Measurements from ENCODE around the gene TAF8. TPM values are rescaled to one million over a fixed set of nuclear protein-coding genes. Genes with fewer than 3 reads are reported as not detected.
A peak's percentile ranks its signal among the peaks of the same experiment; 100 is the strongest.

Gene TAF8
- total RNA-seq, 1 donor from 2014 or later, result 12.6 TPM

DNA sequence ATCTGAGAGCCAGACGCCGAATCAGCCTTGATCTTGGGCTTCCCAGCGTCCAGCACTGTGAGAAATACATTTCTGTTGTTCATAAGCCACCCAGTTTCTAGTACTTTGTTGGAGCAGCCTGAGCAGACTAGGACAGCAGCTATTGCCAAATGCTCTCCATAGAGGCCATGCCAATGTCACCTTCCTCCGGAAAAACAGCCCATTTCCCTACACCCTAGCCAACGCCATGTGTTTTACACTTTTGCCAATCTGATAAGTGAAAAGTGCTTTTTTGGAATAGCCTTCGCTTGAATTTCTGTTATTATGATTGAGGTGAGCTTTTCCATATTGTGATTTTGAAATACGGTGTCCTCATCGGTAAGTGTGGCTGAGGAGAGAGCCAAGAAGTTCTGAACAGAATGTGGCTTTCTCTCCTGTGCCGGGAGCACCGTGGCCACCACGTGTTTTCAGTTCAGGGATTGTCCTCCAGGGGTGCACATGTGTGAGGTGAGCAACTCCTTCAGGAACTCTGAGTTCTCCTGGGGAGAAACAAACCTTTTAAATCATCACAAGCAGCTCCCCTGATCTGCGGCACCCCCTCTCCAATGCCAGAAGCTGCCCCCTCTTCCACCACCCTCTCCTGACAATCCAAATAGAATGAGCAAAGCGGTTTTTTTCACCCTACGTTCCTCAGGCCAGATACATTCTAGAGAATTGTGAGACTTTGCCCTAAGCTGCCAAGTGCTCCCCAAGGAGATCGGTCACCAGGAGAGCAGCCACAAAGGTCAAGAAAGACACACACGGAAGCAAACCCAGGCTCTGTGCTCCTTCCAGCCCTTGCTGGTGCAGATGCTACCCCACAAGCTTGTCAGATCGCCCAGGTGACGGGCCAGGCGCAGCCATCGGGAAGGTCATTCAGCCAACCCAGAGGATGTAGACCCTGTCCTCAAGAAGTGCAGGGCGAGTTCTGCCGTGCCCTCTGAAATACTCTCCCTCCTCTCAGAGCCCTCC lies 36.0 kb downstream of the TAF8 start:
- no peak for DNase-seq (ENCODE audit: low read depth)
- Histone ChIP-seq H3K4me3 (ENCODE audit: low read depth, low read length) (no peak overlapping the region), H3K27me3 (ENCODE audit: control insufficient read depth, insufficient read depth, low read length) (no peaks in the 10 kb centered on the region), H3K36me3 (ENCODE audit: control insufficient read depth, insufficient read depth, low read length) (peaks cover 1% of the 10 kb centered on the region)
- TF ChIP-seq, protein P1, sequence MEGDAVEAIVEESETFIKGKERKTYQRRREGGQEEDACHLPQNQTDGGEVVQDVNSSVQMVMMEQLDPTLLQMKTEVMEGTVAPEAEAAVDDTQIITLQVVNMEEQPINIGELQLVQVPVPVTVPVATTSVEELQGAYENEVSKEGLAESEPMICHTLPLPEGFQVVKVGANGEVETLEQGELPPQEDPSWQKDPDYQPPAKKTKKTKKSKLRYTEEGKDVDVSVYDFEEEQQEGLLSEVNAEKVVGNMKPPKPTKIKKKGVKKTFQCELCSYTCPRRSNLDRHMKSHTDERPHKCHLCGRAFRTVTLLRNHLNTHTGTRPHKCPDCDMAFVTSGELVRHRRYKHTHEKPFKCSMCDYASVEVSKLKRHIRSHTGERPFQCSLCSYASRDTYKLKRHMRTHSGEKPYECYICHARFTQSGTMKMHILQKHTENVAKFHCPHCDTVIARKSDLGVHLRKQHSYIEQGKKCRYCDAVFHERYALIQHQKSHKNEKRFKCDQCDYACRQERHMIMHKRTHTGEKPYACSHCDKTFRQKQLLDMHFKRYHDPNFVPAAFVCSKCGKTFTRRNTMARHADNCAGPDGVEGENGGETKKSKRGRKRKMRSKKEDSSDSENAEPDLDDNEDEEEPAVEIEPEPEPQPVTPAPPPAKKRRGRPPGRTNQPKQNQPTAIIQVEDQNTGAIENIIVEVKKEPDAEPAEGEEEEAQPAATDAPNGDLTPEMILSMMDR (IDR thresholded peaks at IDR 0.05; ENCODE audit: insufficient read depth, low read length, poor library complexity, severe bottlenecking), result peak; percentile 1

DNA sequence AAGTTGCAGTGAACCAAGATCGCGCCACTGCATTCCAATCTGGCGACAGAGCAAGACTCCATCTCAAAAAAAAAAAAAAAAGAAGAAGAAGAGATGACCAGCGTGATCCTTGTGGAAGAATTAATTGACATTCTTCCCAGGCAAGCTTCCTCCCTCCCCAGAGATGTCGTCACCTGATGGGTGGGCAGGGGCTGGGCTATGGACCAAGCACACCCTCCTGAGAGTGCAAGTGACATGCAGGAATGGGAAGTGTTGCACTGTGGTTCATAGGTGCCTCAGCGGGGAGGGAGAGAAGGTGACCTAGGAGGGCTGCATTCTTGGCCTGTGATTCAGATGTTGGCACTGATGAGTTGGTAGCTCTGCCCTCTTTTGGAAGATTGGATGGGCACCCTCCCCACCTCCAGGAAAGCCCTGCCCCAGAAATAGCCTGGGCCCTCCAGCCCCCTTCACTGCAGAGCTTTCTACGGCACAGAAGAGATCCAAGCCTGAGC lies 37.8 kb downstream of the TAF8 start:
- TF ChIP-seq, protein P1 (IDR thresholded peaks at IDR 0.05; ENCODE audit: insufficient read depth, low read length, poor library complexity, severe bottlenecking), result no peak
- H3K36me3 ChIP-seq (ENCODE audit: control insufficient read depth, insufficient read depth, low read length), result no peaks in the 10 kb centered on the region
- no peak overlapping the region for H3K4me3 ChIP-seq (ENCODE audit: low read depth, low read length)
- H3K27me3 ChIP-seq (ENCODE audit: control insufficient read depth, insufficient read depth, low read length), result no peaks in the 10 kb centered on the region
- DNase-seq (ENCODE audit: low read depth), result peak; percentile 67

DNA sequence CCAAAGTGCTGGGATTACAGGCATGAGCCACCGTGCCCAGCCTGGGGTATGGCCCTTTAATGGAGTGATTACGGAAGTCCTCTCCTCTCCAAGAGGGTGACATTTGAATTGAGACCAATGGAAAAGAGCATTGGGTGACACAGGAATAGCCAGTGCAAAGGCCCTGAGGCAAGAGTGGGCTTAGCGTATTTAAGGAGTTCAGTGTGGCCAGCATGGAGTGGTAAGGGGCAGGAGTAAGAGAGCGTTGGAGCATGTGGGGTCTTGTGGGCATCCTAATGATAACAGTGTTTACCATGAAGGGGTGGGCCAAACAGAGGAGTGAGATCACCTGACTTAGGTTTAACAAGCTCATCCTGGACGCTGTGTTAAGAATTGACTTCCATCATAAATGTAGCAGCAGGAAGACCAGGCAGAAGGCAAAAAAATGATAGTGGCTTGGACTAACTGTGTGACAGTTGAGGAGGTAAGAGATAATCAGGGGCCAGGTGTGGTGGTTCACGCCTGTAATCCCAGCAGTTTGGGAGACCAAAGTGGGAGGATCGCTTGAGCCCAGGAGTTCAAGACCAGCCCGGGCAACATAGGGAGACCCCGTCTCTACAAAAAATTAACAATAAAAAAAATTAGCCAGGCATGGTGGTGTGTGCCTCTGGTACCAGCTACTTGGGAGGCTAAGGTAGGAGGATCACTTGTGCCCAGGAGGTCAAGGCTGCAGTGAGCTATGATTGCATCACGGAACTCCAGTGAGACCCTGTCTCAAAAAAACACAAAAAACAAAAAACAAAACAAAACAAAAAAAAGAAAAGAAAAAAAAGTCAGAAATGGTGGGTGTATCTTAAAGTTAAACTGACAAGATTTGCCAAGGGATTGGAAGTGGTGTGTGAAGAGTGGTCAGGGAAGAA lies 40.7 kb downstream of the TAF8 start:
- no peaks in the 10 kb centered on the region for H3K27me3 ChIP-seq (ENCODE audit: control insufficient read depth, insufficient read depth, low read length)
- TF ChIP-seq, protein P1 (IDR thresholded peaks at IDR 0.05; ENCODE audit: insufficient read depth, low read length, poor library complexity, severe bottlenecking), result no peak
- no peak for DNase-seq (ENCODE audit: low read depth)
- no peaks in the 10 kb centered on the region for H3K36me3 ChIP-seq (ENCODE audit: control insufficient read depth, insufficient read depth, low read length)
- H3K4me3 ChIP-seq (ENCODE audit: low read depth, low read length), result no peak overlapping the region

DNA sequence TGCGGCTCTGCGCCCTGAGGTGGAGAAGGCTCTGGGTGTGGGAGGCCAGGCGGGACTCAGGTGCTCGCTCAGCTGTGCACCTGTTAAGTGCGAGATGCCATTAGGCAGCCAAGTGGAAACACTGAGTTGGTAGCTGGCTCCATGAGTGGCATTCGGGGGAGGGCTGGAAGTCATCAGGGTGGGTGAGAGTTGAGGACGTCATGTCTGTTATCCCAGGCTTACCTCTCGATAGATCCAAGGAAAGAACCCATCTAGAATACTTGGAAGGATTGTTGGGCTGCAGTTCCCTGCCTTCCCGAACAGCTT lies 41.3 kb downstream of the TAF8 start:
- Histone ChIP-seq H3K27me3 (ENCODE audit: control insufficient read depth, insufficient read depth, low read length) (no peaks in the 10 kb centered on the region), H3K36me3 (ENCODE audit: control insufficient read depth, insufficient read depth, low read length) (no peaks in the 10 kb centered on the region), H3K4me3 (ENCODE audit: low read depth, low read length) (no peak overlapping the region)
- TF ChIP-seq, protein P1 (IDR thresholded peaks at IDR 0.05; ENCODE audit: insufficient read depth, low read length, poor library complexity, severe bottlenecking), result no peak
- DNase-seq (ENCODE audit: low read depth), result peak; percentile 37

DNA sequence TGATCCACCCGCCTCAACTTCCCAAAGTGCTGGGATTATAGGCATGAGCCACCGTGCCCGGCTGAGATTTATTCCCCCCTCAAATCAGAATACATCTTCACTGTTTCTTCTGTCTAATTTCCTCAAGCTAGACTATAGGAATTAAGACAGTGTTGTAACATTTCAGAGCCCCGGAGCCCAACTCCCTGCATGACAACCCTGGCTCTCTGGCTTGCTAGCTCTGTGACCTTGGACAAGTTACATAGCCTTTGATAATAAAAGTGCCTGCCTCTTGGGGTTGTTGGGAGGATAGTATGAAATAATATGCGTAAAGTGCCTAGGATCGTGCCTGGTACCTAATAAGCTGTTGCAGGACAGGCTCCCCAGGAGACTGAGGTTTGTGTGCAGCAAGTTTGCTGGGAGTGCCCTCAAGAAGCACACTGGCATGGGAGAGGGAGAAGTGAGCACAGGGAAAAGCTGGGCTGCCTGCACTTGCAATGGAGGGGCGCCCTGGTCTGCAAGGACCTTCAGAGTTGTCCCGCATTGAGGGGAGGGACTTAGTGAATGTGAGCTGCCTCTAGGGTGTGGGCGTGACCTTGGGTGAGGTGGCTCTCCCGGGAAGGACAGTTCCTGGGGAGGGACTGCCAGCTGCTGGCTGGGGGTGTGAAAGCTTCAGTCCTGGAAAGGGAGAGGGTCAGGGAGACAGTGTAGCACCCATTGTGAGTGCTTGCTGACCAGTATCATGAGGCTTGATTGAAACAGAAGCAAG lies 43.4 kb downstream of the TAF8 start:
- Histone ChIP-seq H3K4me3 (ENCODE audit: low read depth, low read length) (no peak overlapping the region), H3K27me3 (ENCODE audit: control insufficient read depth, insufficient read depth, low read length) (no peaks in the 10 kb centered on the region), H3K36me3 (ENCODE audit: control insufficient read depth, insufficient read depth, low read length) (no peaks in the 10 kb centered on the region)
- TF ChIP-seq, protein P1 (IDR thresholded peaks at IDR 0.05; ENCODE audit: insufficient read depth, low read length, poor library complexity, severe bottlenecking), result no peak
- no peak for DNase-seq (ENCODE audit: low read depth)
